GM20000 (cell line): ENCODE results near the gene CRELD2.

Source experiments
- DNase-seq: peaks from one replicate; pipeline ENCODE4 v3.0.0; 2012; ENCODE audit warnings: low spot score
- CTCF ChIP-seq: IDR thresholded peaks from 2 replicates; pipeline ENCODE4 v1.5.1; 2012; ENCODE audit warnings: mild to moderate bottlenecking, control low read depth; ENCODE audit errors: extremely low read depth, missing control alignments

CRELD2 gene

GRCh38 chr22:49907807-49908206, 10.6 kb upstream of the CRELD2 start:
- TF ChIP-seq CTCF: no peak
- DNase-seq: no peak

GRCh38 chr22:49909476-49910205, 8.8 kb upstream of the CRELD2 start:
- TF ChIP-seq CTCF: no peak
- DNase-seq: no peak

GRCh38 chr22:49910229-49911155, 7.9 kb upstream of the CRELD2 start:
- TF ChIP-seq CTCF: no peak
- DNase-seq: no peak

GRCh38 chr22:49911881-49912625, 6.4 kb upstream of the CRELD2 start:
- no peak for TF ChIP-seq CTCF
- no peak for DNase-seq

- TF ChIP-seq CTCF: no peak
- no peak for DNase-seq
Measured at GRCh38 chr22:49913026-49913425, 5.4 kb upstream of the CRELD2 start.

- no peak for TF ChIP-seq CTCF
- no peak for DNase-seq
Measured at GRCh38 chr22:49913446-49913845, 5.0 kb upstream of the CRELD2 start.
